T-helper 9 cell (primary cell): Measurements from ENCODE around the gene COPS9.

Experiments used
- DNase-seq: peaks from one replicate; pipeline ENCODE4 v3.0.0-alpha.2; 2020

The COPS9 gene

GRCh38 chr2:240132651-240132980 lies 3.5 kb downstream of the COPS9 start:
- no peak for DNase-seq

GRCh38 chr2:240131941-240132650 lies 4.0 kb downstream of the COPS9 start:
- DNase-seq = no peak

DNA sequence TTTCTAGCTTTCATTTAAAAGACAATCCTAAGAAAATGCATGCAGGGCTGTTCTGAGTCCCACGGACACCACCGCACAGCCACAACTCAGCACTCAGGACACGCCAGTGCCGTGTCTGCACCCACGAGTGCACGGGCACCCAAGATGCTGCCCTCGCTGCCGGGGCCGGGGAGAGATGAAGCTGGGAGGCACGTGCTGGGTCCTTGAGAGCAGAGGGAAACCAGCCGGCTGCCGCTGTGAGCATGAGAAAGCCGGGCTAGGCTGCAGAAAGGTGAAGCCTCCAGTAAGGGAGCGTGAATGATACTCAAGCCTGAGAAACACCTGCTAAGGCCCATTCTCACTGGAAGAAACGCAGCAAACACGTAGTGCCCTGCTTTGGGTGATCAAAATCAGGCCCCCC lies 4.8 kb downstream of the COPS9 start:
- no peak for DNase-seq

- no peak for DNase-seq
Measured at GRCh38 chr2:240130393-240131195, 5.5 kb downstream of the COPS9 start.

- no peak for DNase-seq
Measured at GRCh38 chr2:240129731-240130392, 6.2 kb downstream of the COPS9 start.

- DNase-seq = no peak
Measured at GRCh38 chr2:240129311-240129710, 6.8 kb downstream of the COPS9 start.

GRCh38 chr2:240128608-240129145 lies 7.4 kb downstream of the COPS9 start:
- DNase-seq = no peak

- DNase-seq = no peak
Measured at GRCh38 chr2:240127911-240128607, 8.0 kb downstream of the COPS9 start.

DNA sequence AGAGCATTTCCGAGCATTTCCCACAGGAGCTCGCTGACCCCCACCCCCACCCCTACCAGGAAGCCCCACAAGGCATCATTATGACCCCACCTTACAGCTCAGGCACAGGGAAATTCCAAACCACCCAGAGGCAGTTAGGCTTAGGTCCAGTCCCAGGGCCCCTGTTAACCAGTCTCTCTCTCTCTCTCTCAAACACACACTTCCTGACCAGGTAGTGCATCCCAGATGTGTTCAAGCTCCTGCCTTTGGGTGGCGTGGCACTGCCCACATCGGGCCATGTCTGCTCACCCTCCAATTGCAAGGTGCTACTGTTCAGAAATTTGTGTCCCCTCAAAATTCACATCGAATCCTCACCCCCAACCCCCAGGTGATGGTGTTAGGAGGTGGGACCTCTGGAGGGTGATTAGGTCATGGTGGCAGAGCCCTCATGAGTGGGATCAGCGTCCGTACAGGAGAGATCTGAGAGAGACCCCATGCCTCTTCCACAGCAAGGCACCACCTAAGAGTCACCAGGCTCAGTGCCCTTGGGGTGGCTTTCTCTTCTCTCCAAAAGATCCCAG lies 8.8 kb downstream of the COPS9 start:
- no peak for DNase-seq

DNA sequence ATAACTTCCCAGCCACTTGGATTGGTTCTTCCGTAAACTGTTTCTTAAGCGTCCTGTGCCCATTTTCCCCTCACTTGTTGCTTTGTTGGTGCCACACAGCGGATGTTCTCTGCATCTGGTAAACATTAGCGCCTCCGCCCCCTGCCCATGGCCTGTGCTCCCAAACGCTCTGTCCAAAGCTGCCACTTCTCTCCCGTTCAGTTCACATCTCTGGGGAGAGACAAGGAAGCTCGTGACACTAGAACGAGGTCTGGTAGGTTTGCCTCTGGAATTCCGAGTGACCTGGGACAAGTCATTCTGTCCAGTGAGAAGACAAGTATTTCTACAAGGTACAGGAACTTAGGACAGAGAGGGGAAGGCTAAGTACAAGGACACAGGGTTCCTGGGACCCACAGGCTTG lies 9.4 kb downstream of the COPS9 start:
- no peak for DNase-seq

- DNase-seq = no peak
Measured at GRCh38 chr2:240125742-240126141, 10.4 kb downstream of the COPS9 start.

GRCh38 chr2:240124651-240125030 lies 11.5 kb downstream of the COPS9 start:
- no peak for DNase-seq

- no peak for DNase-seq
Measured at GRCh38 chr2:240123821-240124650, 12.1 kb downstream of the COPS9 start.

- no peak for DNase-seq
Measured at GRCh38 chr2:240121675-240122074, 14.4 kb downstream of the COPS9 start.

DNA sequence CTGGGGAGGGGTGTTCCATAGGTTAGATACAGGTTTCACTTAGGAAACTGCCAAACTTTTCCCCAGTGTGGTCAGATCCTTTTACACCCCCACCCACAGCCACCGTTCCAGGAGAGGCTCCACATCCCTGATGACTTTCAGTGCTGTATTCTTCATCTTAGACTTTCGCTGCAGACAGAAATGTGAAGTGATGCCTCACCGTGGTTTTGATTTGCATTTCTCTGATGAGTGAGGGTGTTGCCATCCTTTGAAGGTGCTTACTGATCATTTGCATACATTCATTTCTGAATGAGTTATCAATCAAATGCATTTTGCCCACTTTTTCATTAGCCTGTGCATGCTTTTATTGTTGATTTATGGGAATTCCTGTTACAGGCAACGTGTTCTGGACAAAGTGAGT lies 14.9 kb downstream of the COPS9 start:
- DNase-seq = no peak

DNA sequence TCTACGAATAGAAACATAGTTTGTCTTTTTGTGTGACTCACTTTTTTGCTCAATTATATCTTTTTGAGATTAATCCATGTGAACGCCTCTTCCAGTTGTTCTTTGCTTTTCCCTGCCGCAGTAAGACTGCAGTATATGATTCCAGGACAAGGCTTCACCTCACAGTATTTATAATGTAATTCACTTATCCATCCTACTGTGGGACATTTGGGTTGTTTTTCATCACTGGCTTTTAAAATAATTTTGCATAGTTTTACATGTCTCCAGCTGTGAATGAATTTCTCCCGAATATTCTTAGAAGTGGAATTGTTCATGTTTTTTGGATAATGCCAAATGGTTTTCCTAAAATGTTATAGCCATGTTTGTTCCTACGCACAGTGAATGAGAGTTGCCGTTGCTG lies 21.9 kb downstream of the COPS9 start:
- no peak for DNase-seq

DNA sequence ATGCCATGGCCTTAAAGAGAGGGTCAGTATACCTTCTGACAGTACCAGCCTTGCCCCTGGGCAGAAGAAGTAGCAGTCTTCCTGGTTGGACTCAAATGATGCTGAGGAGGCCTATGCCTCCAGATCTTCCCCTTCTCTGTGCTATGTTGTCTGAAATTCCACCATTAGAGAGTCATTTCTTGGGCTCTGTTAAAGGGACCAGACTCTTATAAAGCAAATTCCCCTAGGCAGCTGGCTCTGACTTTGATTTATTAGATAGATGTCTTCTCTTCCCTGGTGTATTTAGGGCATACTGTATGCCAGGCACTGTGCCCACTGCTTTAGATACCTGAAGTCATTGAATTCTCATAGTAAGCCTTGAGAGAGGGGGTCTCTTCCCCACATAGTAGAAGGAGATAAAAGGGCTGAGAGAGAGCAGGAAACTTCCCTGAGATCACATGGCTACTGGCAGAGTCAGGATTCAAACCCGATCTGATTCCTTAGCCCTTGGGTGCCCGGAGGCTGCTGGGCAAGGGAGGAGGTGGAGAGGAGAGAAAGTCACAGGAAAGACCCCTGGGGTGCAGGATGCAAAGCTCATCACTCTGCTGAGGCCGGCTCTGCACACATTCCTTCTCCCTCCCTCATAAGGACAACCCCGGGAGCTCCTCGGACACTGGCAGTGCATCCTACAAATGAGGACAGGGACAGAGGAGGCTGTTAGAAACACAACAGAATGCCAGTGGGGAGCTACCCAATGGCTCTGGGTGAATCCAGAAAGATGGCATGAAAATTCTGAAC lies 23.0 kb downstream of the COPS9 start:
- no peak for DNase-seq

GRCh38 chr2:240111253-240111652 lies 24.9 kb downstream of the COPS9 start:
- DNase-seq = no peak

DNA sequence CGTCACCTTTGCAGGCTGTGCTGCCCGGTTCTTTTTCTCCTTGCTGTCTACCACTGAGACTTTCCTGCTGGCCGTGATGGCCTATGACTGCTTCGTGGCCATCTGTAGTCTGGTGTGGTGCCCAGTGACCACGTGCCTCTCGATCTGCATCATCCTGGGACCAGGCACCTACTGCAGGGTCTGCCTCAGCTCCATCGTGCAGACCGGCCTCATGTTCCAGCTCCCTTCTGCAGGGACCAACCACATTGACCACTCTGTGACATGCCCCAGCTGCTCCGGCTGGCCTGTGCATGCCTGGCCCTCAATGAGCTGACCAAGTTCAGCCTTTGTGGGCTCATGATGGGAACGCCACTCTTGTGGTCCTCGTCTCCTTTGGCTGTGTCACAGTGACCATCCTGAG lies 26.7 kb downstream of the COPS9 start:
- DNase-seq = no peak

DNA sequence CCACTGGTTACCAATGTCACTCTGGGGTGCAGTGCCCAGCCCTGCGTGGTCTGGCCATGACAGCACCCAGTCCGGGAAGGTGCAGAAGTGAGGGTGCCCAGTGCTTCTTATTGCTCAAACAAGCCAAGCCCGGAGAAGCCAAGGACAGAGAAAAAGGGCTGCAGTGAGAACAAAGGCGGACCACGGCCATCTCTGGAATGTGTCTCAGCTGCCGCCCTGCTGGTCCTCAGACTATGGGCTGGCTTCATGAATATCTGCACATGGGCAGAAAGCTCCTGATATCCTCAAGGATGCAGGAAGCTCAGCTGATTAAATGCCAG lies 28.7 kb downstream of the COPS9 start:
- DNase-seq = no peak

DNA sequence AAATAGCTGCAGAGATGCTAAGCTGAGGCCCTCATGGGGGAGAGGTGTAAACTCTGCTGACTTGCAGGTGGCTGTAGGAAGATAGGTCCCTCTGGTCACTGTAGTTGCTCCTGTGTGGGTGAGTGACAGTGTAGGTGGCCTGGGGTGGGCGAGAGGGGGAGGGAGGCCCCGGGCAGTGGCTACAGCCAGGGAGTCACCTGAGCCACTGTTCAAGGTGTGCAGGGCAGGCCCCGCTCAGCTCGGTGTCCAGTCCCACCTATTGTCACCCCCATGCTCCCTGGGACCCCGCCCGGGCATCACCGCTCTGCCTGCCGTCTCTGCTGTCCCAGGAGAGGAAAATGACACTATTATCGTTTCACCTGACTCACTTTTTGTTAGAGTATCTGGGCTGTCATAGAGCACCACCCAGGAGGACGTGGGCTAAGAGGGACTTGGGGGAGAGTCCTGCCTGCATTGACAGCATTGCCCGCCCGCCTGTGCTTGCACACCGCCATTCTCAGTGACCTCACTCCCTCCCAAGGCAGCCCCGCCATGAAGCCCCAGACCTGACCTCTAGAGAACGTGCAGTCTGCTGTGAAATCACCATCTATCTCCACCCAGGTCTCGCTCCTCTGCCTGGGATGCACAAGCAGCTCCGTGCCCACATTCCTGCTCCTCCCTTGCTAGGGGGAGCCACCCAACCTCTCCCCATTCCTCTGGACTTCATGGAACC lies 29.2 kb downstream of the COPS9 start:
- DNase-seq = no peak
